IPS-NIHi11 (cell line): ENCODE results near the gene MAML1.
"Not testable (repeated sequence)": the region's sequence is repeated elsewhere in the genome, so short reads cannot be mapped to it uniquely, and the experiment has no call there.

Source experiments
- DNase-seq: peaks from one replicate; pipeline ENCODE4 v3.0.0; 2012; ENCODE audit warnings: mixed read lengths, low spot score

The MAML1 gene, protein sequence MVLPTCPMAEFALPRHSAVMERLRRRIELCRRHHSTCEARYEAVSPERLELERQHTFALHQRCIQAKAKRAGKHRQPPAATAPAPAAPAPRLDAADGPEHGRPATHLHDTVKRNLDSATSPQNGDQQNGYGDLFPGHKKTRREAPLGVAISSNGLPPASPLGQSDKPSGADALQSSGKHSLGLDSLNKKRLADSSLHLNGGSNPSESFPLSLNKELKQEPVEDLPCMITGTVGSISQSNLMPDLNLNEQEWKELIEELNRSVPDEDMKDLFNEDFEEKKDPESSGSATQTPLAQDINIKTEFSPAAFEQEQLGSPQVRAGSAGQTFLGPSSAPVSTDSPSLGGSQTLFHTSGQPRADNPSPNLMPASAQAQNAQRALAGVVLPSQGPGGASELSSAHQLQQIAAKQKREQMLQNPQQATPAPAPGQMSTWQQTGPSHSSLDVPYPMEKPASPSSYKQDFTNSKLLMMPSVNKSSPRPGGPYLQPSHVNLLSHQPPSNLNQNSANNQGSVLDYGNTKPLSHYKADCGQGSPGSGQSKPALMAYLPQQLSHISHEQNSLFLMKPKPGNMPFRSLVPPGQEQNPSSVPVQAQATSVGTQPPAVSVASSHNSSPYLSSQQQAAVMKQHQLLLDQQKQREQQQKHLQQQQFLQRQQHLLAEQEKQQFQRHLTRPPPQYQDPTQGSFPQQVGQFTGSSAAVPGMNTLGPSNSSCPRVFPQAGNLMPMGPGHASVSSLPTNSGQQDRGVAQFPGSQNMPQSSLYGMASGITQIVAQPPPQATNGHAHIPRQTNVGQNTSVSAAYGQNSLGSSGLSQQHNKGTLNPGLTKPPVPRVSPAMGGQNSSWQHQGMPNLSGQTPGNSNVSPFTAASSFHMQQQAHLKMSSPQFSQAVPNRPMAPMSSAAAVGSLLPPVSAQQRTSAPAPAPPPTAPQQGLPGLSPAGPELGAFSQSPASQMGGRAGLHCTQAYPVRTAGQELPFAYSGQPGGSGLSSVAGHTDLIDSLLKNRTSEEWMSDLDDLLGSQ

DNA sequence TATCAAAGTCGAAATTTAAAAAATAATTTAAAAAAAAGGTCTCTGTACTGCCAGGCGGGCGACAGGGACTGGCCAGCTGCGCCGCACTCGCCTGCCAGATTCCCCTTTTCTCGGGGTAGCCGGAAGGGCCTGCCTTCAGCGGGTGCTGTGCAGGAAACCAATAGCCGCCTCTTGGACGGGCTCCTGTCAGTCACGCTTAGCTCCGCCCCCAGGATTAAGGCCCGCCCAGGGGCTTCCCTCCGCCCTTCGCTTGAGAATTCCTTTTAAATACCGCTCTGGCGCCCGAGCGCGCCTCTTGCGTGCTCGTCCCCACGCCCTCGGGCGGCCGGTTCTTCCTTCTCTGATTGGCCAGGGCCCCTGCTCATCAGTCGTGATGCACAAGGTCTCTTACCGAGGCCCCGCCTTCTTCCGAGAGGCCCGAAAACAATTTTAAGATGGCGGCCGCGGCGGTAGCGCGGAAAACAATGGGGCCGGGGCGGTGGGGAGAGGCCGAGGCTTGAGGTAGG is at the start of gene MAML1:
TSS of gene MAML1 (plus strand) at position 411 of the 506 bp plus-strand sequence. CDS start 291 bp downstream, outside the sequence.
- DNase-seq: peak; percentile 97

DNA sequence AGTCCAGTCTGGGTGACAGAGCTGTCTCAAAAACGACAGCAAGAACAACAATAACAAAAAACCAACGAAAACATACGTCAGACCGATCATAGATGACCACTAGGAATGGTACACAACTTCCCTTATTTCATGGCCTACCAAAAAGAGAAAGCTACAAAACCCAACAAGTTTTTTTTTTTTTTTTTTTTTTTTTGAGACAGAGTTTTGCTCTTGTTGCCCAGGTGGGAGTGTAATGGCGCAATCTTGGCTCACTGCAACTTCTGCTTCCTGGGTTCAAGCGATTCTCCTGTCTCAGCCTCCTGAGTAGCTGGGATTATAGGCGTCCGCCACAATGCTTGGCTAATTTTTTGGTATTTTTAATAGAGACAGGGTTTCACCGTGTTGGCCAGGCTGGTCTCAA is 43.4 kb upstream of the MAML1 start:
- DNase-seq: not testable (repeated sequence)

DNA sequence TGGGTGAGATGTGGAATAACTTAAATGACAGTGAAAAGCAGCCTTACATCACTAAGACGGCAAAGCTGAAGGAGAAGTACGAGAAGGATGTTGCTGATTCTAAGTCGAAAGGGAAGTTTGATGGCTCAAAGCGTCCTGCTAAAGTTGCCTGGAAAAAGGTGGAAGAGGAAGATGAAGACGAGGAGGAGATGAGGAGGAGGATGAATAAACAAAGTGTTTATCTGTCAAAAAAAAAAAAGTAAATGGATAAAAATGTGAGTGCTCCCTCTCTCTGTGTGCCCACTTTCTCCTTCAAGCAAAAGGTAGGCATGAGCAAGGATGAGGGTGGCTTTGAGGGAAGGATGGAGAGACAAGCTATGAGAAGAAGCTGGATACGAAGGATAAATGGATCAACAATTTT is 38.1 kb upstream of the MAML1 start:
- no peak for DNase-seq

GRCh38 chr5:179696603-179697002 is 36.0 kb upstream of the MAML1 start:
- DNase-seq: no peak

DNA sequence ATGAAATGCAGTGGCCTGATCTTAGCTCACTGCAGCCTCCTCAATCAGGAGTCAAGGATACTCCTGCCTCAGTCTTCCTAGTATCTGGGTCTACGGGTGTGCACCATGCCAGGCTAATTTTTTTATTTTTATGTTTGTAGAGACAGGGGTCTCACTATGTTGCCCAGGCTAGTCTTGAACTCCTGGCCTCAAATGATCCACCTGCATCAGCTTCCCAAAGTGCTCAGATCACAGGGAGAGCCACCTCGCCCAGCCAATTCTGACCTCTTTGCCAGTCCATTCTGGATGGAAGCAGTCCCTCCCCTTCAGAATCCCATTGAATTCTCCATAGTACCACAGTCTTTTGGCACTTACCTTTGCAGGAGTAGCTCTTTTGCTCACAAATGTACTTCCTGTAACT is 35.5 kb upstream of the MAML1 start:
- DNase-seq: no peak

DNA sequence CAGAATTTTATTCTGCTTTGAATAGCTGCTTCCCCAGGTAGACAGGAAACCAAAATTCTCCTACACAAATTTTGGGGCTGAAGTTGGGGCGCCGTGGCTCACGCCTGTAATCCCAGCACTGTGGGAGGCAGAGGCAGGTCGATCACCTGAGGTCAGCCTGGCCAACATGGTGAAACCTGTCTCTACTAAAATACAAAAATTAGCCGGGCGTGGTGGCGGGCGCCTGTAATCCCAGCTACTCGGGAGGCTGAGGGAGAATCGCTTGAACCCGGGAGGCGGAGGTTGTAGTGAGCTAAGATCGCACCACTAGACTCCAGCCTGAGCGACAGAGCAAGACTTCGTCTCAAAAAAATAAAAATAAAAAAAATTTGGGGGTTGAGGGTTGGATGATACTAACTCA is 35.1 kb upstream of the MAML1 start:
- DNase-seq: not testable (repeated sequence)

DNA sequence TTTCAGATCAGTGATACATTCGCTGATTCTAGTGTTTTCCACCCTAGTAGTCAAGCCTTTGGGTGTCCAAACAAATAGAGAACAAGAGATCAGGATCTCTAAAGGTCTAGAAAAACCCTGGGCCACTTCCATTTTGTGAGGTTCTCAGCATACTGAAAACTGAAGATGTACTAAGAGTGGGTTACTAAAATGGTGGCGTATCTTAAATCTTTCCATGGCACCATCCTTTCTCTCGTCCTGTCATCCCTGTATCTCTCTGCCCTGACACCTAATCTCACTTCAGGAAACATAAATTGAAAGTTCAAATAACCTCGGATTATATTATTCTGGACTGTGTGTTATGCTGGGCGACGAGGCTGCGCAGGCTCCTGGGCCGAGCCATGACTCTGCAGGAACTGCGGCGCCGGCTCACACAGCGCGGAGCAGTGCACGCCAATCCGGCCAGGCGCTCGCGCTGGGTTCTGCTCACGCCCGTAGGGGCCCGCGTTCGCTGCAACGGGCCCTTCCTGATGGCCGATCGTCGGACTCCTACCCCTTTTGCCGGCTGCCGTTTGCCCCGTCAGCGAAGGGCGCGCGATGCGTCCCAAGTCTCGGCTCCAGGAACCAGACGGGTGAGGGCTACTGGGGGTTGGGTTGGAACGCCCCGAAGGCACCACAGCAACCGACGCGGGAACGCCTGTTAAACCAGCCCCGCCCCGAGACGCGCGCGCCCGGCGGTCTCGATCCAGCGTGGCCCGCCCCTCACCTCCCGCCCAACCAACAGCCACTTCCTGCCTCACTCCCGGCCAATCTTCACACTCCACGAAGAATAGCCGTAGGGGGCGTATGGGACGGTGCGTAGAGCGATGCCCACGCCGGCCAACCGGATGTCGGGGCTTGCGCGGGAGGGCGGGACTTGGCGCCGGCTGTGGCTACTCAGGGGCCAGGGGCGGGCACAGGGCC is 34.4 kb upstream of the MAML1 start:
- DNase-seq: peak; percentile 100

- no peak for DNase-seq
Measured at GRCh38 chr5:179698935-179699615, 33.5 kb upstream of the MAML1 start, which contains the start of gene CANX. CANX (plus strand) TSS chr5:179698967; CDS start chr5:179705682, 6,715 bp downstream.

DNA sequence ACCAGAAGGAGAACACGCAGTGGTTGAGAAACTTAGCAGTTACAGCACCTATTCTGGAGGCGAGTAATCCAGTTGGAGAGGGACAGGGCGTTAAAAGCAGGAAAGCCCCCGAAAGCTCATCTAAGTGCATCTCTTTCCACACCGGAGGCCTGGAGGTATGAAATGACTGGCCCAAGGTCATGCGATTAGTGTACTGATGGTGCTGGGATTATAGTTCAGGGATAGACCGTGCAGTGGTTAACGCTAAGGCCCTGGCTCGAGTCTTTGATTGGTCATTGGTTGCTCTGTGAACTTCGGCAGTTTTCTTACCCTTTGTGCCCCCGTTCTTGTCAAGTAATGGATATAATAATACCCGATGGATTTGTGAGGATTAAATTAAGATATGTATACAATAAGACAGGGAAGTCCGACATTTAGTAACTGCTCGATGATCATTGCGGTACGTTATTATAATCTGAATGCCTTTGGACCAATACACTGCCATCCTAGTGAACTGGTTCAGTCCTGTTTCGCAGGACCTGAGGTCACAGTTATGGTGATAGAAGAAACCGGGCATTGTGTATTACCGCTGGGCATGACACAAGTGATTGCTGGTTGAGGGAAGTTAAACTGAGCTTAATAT is 32.9 kb upstream of the MAML1 start:
- DNase-seq: no peak

DNA sequence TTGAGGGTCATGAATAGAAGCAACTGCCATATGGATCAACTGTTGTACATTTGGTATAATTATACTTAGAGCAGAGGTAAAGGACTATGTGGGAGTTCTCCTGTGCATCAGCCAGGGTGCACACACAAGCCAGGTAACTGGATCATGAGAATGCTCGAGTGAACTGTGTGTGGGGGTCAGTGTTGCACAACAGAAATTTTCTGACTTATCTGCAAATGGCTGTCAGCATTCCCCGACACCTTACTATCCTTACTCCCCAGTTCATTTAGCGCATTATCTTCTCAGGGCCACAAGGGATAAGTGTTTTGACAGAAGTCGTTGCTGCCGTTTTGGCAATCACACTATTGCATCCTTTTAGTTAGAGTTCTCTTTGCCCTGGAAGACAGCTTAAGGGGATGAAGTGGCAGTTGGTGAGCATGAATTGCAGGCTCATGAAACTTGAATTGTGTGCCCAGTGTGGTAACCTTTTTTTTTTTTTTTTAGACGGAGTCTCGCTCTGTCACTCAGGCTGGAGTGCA is 32.2 kb upstream of the MAML1 start:
- DNase-seq: no peak

DNA sequence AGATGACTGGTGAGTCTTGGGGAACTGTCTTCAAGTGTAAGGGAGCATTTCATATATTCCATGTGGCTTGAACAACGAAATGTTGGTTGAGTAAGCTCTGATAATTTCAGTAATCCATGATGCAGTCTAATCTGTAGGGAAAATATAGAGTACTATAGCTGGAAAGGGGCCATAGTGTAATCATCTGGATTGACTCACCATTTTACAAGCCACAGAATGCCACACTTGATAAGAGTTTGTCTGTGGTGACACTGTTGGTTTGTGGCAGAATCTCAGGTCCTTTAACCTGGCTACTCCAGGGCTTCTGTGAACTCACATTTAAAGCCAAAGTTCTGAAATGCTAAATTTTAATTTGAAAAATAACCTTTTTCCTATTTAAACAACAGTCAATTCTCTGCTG is 16.3 kb upstream of the MAML1 start:
- no peak for DNase-seq

DNA sequence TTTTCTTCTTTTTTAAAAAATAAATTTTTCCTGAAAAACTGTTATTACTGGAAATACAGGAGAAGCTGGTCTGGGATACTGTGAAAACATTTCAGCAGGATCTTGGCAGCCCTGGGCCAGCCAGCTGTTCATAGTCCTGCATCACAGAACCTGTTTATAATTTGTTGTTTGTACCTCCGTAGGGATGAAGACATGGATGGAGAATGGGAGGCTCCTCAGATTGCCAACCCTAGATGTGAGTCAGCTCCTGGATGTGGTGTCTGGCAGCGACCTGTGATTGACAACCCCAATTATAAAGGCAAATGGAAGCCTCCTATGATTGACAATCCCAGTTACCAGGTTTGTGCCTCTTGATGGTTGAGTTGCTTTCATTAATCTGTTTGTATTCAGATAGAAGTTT is 12.4 kb upstream of the MAML1 start:
- no peak for DNase-seq

GRCh38 chr5:179724163-179724562 is 8.5 kb upstream of the MAML1 start:
- no peak for DNase-seq

GRCh38 chr5:179727106-179727505 is 5.5 kb upstream of the MAML1 start:
- no peak for DNase-seq

GRCh38 chr5:179729303-179729702 is 3.3 kb upstream of the MAML1 start:
- DNase-seq: no peak

DNA sequence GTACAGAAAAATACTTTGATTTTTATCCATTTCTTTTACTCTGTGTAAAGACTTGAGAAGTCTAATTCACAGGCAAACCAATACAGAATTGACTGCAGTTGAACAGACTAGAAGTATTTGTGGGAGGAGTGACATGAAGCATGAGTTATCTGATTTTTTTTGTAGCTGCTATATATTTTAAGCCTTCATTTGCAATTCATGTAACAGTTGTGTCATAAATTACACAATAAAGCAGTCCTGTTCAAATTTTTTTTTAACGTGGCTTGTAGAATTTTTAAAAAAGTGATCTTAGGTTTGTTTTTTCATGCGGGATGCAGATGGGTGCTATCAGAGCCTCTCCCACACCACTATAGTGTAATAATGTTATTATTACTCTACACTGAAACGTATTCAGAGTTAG is 2.9 kb upstream of the MAML1 start:
- no peak for DNase-seq

- no peak for DNase-seq
Measured at GRCh38 chr5:179730356-179730755, 2.3 kb upstream of the MAML1 start.

DNA sequence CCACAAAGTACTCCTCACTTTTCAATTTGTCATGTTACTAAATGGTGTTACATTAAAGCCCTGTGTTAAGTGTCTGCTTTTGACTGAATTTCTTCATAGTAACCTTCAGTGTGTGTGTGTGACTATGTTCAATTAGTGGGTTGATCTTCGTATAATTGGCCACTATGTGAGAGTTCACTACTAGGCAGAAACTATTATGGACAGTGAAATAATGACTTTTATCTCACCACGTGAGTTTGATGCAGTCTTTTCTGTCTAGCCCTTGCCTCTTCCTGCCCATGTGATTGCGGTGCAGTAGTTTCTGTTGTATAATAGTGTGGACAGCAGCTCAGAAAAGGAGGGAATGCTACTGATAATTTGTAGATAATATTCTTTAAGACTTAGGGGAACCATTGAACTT is 1.8 kb upstream of the MAML1 start:
- no peak for DNase-seq

DNA sequence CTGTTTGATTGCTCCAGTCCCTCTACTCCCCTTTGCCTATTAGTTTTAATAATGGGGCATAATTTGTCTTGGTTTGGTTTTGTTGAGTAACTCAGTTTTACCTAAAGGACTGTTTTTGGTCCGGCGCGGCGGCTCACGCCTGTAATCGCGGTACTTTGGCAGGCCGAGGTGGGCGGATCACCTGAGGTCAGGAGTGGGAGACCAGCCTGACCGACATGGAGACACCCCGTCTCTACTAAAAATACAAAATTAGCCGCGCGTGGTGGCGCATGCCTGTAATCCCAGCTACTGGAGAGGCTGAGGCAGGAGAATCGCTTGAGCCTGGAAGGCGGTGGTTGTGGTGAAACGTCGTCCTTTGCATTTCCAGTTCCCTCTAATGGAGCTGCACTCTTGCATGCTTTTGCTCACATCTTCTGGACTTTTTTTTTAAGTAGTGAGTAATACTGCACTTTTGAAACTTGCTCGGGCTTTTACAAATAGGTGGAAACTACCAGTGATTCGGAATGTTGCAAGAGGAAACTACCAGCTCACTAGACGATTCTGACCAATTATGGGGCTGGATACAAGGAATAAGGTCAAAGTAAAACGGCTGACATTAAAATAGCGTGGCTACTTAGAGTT is 721 bp upstream of the MAML1 start:
- DNase-seq: no peak
